ENCODE results near the gene NET1. TPM values are rescaled to one million over a fixed set of nuclear protein-coding genes. Genes with fewer than 3 reads are reported as not detected.

Gene NET1
- total and polyA plus RNA-seq, 2 donors (not counting 3 experiments of a cell fraction or from before 2014, with no cell fraction given) = 14.4 to 46.3 TPM

DNA sequence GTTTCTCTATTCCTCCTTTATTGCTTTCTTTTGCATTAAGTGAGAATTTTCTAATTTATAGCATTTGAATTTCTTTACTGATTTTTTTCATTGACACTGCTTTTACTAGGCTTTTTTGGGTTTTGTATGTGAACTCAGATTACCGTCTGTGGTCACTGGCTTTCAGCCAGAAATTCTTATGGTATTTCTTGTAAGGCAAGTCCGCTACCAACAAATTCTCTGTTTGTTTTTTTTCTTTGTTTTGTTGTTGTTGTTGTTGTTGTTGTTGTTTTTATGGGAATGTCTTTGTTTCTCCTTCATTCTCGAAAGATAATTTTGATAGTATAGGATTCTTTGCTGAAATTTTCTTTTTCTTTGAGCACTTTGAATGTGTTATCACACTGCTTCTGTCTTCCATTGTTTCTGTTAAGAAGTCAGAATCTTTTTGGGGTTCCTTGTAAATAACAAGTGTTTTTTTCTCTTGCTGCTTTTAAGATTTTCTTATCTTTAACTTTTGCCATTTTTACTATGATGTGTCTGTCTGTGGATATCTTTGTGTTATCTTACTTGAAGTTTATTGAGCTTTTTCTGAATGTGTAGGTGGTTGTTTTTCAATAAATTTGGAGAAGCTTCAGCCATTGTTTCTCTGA, 7.2 kb downstream of the NET1 start:
- Histone ChIP-seq H3K9me1 (replicated peaks; ENCODE audit: control insufficient read depth, extremely low read depth, insufficient read depth, low read length) (no peaks in the 10 kb centered on the region), H3K4me3 (replicated peaks in 1 of 3; ENCODE audit: insufficient read depth in 1 of 3, low read depth in 1 of 3, low read length in 3 of 3) (no peak overlapping the region), H3K4me2 (ENCODE audit: insufficient read depth, low read length) (no peak overlapping the region), H3K9ac (replicated peaks; ENCODE audit: extremely low read depth, insufficient read depth, low read length) (no peak overlapping the region), H3K27ac (ENCODE audit: insufficient read depth, low read depth, low read length) (no peak overlapping the region), H3K4me1 (ENCODE audit: control insufficient read depth, extremely low read depth, insufficient read depth, low read length) (peaks cover 3% of the 10 kb centered on the region), H3K79me2 (ENCODE audit: control insufficient read depth, insufficient read depth, low read length) (peaks cover 99% of the 10 kb centered on the region), H2AFZ (ENCODE audit: low read depth, low read length) (no peak overlapping the region), H4K20me1 (replicated peaks; ENCODE audit: control insufficient read depth, extremely low read depth, insufficient read depth, low read length) (peaks cover 2% of the 10 kb centered on the region), H3K27me3 (ENCODE audit: control insufficient read depth in 2 of 2, insufficient read depth in 2 of 2, low read length in 2 of 2) (no peaks in the 10 kb centered on the region), H3K36me3 (ENCODE audit: control insufficient read depth in 2 of 2, extremely low read depth in 1 of 2, insufficient read depth in 2 of 2, low read length in 2 of 2) (no peaks in the 10 kb centered on the region), H3K9me3 (replicated peaks; ENCODE audit: control insufficient read depth, insufficient read depth, low read length) (no peaks in the 10 kb centered on the region)
- FAIRE-seq = no peak
- ChIA-PET POLR2A (no interaction called here), CTCF (no interaction called here)
- no TSS peak for BruUV-seq (replicated peaks)
- intact Hi-C loops (cut with micrococcal nuclease) (no loop called here), dilution Hi-C loops (cut with MboI; ENCODE audit: extremely low pct_ligation_motif_present, low sequenced_read_pairs) (no loop called here)
- DNase-seq (ENCODE audit: low read depth, low spot score) = no peak
- TF ChIP-seq GATA2 (IDR thresholded peaks at IDR 0.05; ENCODE audit: insufficient read depth, insufficient read length, low read depth, low read length) (no peak), EZH2 (IDR thresholded peaks at IDR 0.05; ENCODE audit: borderline replicate concordance, low read depth, low read length, severe bottlenecking) (no peak), POLR2AphosphoS5 (IDR thresholded peaks at IDR 0.05; ENCODE audit: insufficient read depth, low read depth, low read length) (no peak), FOS (IDR thresholded peaks at IDR 0.05; ENCODE audit: borderline replicate concordance, insufficient read depth, low read length) (no peak), JUN (IDR thresholded peaks at IDR 0.05; ENCODE audit: borderline replicate concordance, insufficient read depth, insufficient read length, low read depth) (no peak), POLR2A (IDR thresholded peaks at IDR 0.05; ENCODE audit: low read depth, low read length) (no peak), MYC (IDR thresholded peaks at IDR 0.05; ENCODE audit: low read depth, low read length) (no peak)
- TF ChIP-seq, protein P1, sequence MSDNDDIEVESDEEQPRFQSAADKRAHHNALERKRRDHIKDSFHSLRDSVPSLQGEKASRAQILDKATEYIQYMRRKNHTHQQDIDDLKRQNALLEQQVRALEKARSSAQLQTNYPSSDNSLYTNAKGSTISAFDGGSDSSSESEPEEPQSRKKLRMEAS (IDR thresholded peaks at IDR 0.05; ENCODE audit: insufficient read depth, insufficient read length) = no peak
- TF ChIP-seq, protein P2, sequence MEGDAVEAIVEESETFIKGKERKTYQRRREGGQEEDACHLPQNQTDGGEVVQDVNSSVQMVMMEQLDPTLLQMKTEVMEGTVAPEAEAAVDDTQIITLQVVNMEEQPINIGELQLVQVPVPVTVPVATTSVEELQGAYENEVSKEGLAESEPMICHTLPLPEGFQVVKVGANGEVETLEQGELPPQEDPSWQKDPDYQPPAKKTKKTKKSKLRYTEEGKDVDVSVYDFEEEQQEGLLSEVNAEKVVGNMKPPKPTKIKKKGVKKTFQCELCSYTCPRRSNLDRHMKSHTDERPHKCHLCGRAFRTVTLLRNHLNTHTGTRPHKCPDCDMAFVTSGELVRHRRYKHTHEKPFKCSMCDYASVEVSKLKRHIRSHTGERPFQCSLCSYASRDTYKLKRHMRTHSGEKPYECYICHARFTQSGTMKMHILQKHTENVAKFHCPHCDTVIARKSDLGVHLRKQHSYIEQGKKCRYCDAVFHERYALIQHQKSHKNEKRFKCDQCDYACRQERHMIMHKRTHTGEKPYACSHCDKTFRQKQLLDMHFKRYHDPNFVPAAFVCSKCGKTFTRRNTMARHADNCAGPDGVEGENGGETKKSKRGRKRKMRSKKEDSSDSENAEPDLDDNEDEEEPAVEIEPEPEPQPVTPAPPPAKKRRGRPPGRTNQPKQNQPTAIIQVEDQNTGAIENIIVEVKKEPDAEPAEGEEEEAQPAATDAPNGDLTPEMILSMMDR (IDR thresholded peaks at IDR 0.05; ENCODE audit: extremely low read depth in 1 of 2, insufficient read depth in 1 of 2, low read depth in 1 of 2, low read length in 2 of 2) = no peak
